Thymus (tissue), 11 donors: ENCODE results near the gene PACSIN1. TPM values are rescaled to one million over a fixed set of nuclear protein-coding genes. Genes with fewer than 3 reads are reported as not detected.
A peak's percentile ranks its signal among the peaks of the same experiment; 100 is the strongest.

Experiments used
- DNase-seq, 9 donors: peaks; one replicate each; pipeline ENCODE4 v3.0.0-alpha.2; 2013; ENCODE audit warnings: low spot score in 9 of 9, low read depth in 6 of 9, missing footprints in 1 of 9
- H3K27ac ChIP-seq, 2 donors: one replicate each; pipeline ENCODE4 v1.5.1; 2013; ENCODE audit warnings: control low read depth in 1 of 2, low read depth in 1 of 2, low read length in 1 of 2, mild to moderate bottlenecking in 1 of 2, moderate library complexity in 1 of 2
- H3K27me3 ChIP-seq, 2 donors: one replicate each; pipeline ENCODE4 v1.5.1; 2013; ENCODE audit warnings: low read length in 1 of 2; ENCODE audit not compliant: control insufficient read depth in 2 of 2, insufficient read depth in 1 of 2
- H3K36me3 ChIP-seq, 2 donors: one replicate each; pipeline ENCODE4 v1.5.1; 2013; ENCODE audit warnings: low read length in 1 of 2, mild to moderate bottlenecking in 1 of 2, moderate library complexity in 1 of 2; ENCODE audit not compliant: control insufficient read depth in 2 of 2, insufficient read depth in 2 of 2
- H3K4me1 ChIP-seq, 2 donors: one replicate each; pipeline ENCODE4 v1.5.1; 2013; ENCODE audit warnings: low read length in 2 of 2; ENCODE audit not compliant: control insufficient read depth in 2 of 2, insufficient read depth in 2 of 2
- H3K4me3 ChIP-seq, 2 donors: one replicate each; pipeline ENCODE4 v1.5.1; 2013; ENCODE audit warnings: low read length in 2 of 2, control low read depth in 1 of 2, mild to moderate bottlenecking in 1 of 2
- H3K9me3 ChIP-seq, 2 donors: one replicate each; pipeline ENCODE4 v1.5.1; 2013; ENCODE audit warnings: low read length in 1 of 2, mild to moderate bottlenecking in 1 of 2; ENCODE audit not compliant: control insufficient read depth in 2 of 2, insufficient read depth in 1 of 2
- WGBS: extraction: QIAGEN DNeasy Blood & Tissue Kit; methylation state at CpG from one replicate; pipeline ENCODE4 v1.1.7; 2013; 5-methylcytosine and 5-hydroxymethylcytosine counted together
- polyA plus RNA-seq: library from polyadenylated mRNA; stranded (reverse); fragments of 200-250 nt; gene quantifications from one replicate; pipeline ENCODE4 v1.2.3, GENCODE V29; 2013
- total RNA-seq: library from RNA; stranded (reverse); fragments of 120-200 nt; gene quantifications from one replicate; pipeline ENCODE4 v1.2.4, GENCODE V29; 2013
- donor health status: healthy.

PACSIN1 gene
- total and polyA plus RNA-seq, 2 donors, result 1.2 to 1.7 TPM

DNA sequence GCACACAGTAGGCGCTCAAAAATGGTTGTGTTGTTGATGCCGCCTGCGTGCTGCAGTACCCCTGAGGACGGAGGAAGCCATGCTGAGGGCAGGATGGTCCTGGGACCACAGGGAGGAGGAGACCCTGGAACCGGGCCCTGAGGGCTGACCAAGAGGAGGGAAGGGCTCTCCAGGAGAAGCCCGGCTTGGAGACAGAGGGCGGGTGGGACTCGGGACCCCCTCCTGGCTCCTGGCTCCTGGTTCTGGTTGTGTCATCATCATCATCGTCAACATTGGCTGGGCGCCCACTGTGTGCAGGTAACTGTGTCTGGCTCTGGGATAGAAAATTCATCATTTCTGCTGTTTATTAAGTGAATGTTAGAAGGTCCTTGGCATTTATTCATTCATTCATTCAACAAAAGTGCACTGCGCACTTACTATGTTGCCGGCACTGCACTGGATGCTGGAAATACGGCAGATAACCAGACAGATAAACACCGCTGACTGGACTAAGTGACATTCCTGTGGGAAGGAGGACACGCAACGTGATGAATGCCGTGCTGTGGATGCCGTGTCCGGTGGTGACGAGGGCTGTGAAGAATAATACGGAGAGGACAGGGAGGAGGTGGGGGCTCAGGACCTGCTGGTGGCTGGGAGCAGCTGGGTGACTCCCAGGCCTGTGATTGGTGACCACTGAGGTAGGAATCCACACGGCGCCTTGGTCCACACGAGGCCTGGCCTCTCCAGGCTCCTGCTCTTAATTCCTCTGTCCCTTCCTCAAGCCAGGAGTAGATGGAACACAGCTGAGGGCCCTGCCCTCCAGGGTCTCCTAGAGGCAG, 55.0 kb downstream of the PACSIN1 start:
- Histone ChIP-seq H3K4me3 (no peak overlapping the region), H3K27ac (no peak overlapping the region), H3K27me3 (no peaks in the 10 kb centered on the region), H3K36me3 (no peaks in the 10 kb centered on the region), H3K9me3 (no peaks in the 10 kb centered on the region), H3K4me1 (no peaks in the 10 kb centered on the region)
- no peak for DNase-seq
- 97% methylated on average over 24 of the region's 24 CpGs for WGBS

DNA sequence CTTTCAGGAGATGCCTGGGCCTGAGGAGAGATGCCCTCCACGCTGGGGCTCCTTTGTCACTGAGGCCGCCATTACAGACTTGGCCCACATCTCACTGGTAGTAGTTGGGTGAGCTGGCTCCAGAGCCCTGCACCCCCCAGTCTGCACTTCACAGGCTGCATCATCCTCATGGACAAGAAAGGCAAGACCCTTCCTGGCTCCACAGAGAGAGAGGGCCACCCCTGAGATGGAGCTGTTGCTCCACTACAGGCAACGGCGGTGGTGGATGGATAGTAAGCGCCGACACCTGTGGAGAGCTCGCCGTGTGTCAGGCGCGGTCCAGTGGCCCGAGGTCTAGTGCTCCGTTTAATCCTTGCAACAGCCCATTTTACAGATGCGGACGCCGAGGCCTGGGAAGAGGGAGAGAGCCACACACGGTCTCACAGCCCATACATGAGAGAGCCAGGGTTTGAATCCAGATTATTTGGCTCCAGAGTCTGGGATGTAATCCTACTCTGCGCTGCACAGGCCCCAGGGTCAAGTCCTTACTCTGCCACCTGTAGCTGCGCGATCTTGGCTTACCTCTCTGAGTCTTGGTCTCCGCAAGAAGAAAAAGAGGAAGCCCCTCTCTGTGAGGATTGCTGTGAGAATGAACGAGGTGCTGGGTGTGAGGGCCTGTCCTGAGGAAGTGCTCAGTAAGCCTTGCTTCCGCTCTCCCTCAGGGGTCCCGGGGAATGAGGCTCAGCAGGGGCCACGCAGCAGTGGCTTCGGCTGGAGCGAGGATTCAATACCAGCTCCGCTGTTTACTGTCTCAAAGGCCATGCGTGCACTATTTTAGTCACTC, 55.8 kb downstream of the PACSIN1 start:
- no peaks in the 10 kb centered on the region for H3K27me3 ChIP-seq
- WGBS, result 72% methylated on average over 28 of the region's 28 CpGs
- no peak overlapping the region for H3K4me3 ChIP-seq
- no peak overlapping the region for H3K27ac ChIP-seq
- no peak for DNase-seq
- H3K4me1 ChIP-seq, result peaks cover 3 to 4% of the 10 kb centered on the region in 2 donors
- H3K36me3 ChIP-seq, result no peaks in the 10 kb centered on the region
- no peaks in the 10 kb centered on the region for H3K9me3 ChIP-seq

DNA sequence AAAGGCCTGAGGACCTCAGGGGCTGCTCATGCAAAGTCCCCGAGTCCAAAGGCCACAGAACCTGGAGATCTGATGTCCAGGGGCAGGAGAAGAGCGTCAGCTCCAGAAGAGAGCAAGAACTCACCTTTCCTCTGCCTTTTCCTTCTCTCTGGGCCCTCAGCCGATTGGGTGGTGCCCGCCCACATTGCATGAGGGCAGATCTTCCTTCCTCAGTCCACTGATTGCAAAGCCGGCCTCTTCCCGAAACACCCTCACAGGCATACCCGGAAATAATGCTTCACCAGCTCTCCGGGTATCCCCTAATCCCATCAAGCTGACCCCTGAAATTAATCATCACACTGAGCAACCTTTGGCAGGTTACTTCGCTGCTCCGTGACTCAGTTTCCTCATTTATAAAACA, 56.9 kb downstream of the PACSIN1 start:
- no peaks in the 10 kb centered on the region for H3K27me3 ChIP-seq
- H3K9me3 ChIP-seq, result no peaks in the 10 kb centered on the region
- H3K4me1 ChIP-seq, result peaks cover 4 to 9% of the 10 kb centered on the region in 2 donors
- no peak overlapping the region for H3K27ac ChIP-seq
- no peak overlapping the region for H3K4me3 ChIP-seq
- no peak for DNase-seq
- H3K36me3 ChIP-seq, result no peaks in the 10 kb centered on the region
- 92% methylated on average over 10 of the region's 10 CpGs for WGBS

DNA sequence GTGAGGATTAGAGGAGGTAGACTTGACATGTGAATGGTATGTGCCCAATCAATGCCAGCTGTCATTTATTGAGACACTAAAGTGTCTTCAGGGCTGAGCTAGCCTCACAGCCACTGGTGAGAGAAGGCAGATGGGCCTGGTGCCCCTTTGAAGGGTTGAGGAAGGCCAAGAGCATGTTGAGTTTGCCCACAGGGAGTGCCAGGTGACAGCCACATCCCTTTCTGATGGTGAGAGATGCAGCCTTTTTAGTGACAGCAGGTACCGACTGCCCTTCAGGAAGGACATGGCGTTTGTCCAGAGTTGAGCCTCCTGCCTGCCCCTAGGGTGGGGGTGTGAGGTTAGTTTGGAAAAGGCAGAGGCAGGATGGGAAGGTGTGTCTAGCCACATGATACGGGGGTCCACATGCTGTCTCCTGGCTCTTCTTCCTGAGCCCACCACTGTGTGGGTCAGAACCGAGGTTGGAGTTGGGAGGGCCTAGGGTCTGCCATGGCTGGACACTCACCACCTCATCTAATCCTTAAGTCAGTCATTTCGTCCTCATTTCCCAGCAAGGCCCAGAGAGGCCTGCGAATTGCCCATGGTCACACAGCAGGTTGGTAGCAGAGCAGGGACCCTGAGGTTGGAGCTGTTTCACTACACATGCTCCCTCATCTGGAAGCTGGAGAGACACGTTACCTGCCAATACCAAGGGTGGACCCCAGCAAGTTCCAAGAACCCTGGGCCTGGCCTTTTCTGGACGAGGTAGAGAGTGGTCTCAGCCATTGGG, 57.7 kb downstream of the PACSIN1 start:
- DNase-seq, result no peak
- Histone ChIP-seq H3K27ac (no peak overlapping the region), H3K36me3 (no peaks in the 10 kb centered on the region), H3K4me1 (peaks cover 4 to 9% of the 10 kb centered on the region in 2 donors), H3K9me3 (no peaks in the 10 kb centered on the region), H3K4me3 (no peak overlapping the region), H3K27me3 (no peaks in the 10 kb centered on the region)
- WGBS, result 96% methylated on average over 8 of the region's 8 CpGs

DNA sequence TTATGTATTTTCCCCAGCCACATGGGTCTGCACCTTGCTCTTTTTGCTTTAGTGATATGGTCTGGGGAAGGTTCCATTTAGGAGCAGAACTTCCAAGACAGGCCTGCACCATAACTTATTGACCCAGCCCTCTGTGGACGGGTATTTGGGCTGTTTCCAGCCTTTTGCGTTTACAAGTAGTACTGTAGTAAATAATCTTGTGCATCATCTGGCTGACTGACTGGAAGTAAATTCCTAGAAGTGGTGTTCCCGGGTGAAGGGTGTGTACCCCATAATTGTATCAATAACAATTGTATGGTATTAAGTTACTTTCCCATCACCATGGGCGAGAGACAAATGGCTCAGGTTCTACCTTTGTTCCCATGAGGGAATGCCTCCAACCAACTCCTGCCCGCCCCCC, 58.6 kb downstream of the PACSIN1 start:
- WGBS, result 98% methylated on average over 5 of the region's 5 CpGs
- Histone ChIP-seq H3K4me3 (no peak overlapping the region), H3K27ac (no peak overlapping the region), H3K4me1 (peaks cover 4 to 9% of the 10 kb centered on the region in 2 donors), H3K9me3 (no peaks in the 10 kb centered on the region), H3K36me3 (no peaks in the 10 kb centered on the region), H3K27me3 (no peaks in the 10 kb centered on the region)
- DNase-seq, result no peak

DNA sequence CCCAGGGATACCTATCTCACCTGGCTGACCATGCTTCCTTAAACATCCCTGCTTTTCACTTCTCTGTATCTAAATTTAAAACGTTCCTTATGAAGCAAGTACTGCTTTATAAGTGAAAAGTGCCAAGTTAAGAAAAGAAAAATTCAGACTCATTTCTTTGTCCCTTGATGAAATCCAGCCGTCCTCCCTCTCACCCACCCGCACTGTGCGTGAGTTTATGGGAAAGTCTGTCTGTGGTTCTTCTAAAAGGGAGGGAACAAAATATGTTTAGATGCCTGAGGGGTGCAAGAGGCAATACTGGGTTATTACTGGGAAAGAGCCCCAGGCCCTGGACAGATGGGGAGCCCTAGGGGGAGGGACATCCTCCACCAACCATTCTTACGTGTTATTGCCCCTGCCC, 59.1 kb downstream of the PACSIN1 start:
- no peak for DNase-seq
- Histone ChIP-seq H3K4me3 (no peak overlapping the region), H3K9me3 (no peaks in the 10 kb centered on the region), H3K27ac (no peak overlapping the region), H3K36me3 (no peaks in the 10 kb centered on the region), H3K27me3 (peaks cover 0 to 2% of the 10 kb centered on the region in 2 donors), H3K4me1 (peaks cover 4 to 9% of the 10 kb centered on the region in 2 donors)
- WGBS, result 96% methylated on average over 5 of the region's 5 CpGs

DNA sequence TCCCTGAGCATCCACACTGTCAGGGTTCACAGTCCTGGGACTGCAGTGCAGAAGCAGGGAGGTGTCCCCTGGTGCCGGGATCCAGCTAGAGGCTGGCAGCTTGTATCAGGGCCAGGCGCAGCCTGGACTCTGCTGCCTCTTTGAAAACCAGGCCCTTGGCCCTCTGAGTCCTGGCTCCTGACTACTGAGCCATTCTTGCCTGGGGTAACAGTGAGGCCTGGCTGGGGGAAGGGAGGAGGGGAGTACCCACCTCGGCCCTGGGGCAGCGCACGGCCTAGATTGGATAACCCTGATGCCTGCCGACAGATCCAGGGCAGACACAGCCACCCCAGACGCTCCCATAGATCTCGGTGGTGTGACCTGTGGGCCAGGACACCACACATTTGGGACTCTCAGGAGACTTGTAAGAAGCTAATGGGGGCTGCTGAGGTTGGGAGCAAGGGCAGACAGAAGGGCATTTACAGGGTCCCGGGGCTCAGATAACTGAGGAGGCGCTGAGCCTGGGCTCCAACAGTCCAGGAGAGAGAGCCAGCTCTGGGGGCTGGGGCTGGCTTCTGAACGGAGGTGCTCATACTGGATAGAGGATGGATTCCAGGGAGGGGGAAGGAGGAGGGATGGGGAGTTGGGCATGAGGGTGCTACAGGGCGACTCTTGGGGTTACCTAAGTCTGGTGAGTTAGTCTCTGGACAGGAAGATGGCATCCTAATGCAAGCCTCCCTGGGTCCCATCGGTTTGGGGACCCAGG, 59.7 kb downstream of the PACSIN1 start:
- H3K36me3 ChIP-seq, result no peaks in the 10 kb centered on the region
- H3K4me3 ChIP-seq, result no peak overlapping the region
- H3K9me3 ChIP-seq, result no peaks in the 10 kb centered on the region
- no peak for DNase-seq
- H3K27me3 ChIP-seq, result peaks cover 0 to 2% of the 10 kb centered on the region in 2 donors
- peaks cover 4 to 9% of the 10 kb centered on the region in 2 donors for H3K4me1 ChIP-seq
- no peak overlapping the region for H3K27ac ChIP-seq
- 97% methylated on average over 13 of the region's 13 CpGs for WGBS

DNA sequence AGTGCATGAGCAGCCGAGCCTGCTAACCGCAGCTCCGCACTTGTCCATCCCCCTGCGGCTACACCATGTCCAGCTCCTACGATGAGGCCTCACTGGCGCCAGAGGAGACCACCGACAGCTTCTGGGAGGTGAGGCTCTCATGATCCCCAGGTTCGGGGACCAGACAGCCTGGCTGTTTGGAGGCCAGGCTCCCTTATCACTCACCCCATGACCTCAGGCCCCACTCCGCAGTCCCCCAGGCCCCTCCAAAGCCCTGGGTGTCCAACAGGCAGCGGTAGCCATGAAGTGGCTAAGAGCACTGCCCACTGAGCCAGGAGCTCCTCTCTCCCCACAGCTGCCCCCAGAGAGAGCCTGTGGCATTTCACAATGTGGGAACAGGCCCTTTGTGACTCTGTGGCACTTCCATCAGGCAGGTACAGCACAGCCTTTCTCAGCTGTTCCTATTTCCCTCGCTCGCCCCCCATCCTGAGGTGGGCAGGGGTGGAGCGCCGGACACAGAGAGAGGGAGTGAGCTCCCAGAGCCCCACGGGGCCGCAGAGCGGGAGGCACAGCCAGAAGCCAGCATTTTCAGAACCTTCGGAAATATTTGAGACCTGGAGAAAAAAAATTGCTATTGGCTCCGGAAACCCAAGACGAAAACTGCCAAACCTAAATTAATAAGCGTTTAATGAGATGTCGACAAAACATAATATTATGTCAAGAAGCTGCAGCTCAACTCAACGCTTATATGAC, 60.5 kb downstream of the PACSIN1 start:
- DNase-seq, result no peak
- Histone ChIP-seq H3K9me3 (no peaks in the 10 kb centered on the region), H3K4me3 (peak overlapping the region in 1 of 2 donors; percentile 13), H3K27ac (no peak overlapping the region), H3K27me3 (peaks cover 0 to 2% of the 10 kb centered on the region in 2 donors), H3K36me3 (no peaks in the 10 kb centered on the region), H3K4me1 (peaks cover 4 to 11% of the 10 kb centered on the region in 2 donors)
- 90% methylated on average over 23 of the region's 23 CpGs for WGBS
